Measurements from ENCODE around the gene AP1B1.
"Not testable (repeated sequence)": the region's sequence is repeated elsewhere in the genome, so short reads cannot be mapped to it uniquely, and the experiment has no call there.

AP1B1 gene

GRCh38 chr22:29387921-29388758, at the start of gene AP1B1:
Gene AP1B1, minus strand, starts transcription at chr22:29388570. Its CDS starts 21,327 bp downstream, at chr22:29367243.
- peak; percentile 84 for DNase-seq

DNA sequence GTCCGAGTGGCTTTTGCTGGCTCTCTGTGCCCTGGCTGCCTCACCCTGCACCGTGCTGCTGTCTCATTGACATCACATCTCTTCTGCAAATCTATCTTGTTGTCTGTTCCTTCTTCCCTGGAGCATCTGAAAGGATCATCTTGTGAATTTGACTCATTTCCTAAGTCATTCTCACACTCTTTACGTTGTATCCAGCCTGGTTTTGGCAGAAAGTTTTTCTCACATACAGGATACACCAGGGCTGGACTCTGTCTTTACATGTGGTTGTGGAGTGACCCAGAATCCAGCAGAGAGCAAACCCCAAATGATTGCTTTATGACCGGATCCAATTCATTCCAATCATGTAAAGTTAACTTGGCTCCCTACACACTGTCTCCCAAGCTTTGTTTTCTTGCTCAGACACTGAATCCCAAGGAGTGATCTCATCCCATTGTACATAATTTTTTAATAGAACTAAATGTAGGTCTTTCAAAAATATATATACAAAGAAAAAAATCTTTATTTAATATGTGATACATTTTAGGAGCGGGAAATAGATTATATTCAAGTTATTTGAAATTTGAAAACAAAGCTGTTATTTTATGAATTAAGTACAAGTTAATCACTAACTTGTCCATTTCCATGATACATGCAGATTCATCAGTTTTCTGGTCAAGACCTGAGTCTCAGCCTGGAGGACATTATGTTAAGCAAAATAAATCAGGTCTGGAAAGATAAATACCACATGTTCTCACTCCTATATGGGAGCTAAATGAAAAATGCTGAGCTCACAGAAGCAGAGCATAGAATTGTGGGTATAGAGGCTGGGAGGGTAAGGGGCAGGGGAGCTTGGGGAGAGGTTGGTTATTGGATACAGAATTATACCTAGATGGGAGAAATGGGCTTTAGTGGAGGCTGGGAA, 47.1 kb upstream of the AP1B1 start:
- DNase-seq = no peak

DNA sequence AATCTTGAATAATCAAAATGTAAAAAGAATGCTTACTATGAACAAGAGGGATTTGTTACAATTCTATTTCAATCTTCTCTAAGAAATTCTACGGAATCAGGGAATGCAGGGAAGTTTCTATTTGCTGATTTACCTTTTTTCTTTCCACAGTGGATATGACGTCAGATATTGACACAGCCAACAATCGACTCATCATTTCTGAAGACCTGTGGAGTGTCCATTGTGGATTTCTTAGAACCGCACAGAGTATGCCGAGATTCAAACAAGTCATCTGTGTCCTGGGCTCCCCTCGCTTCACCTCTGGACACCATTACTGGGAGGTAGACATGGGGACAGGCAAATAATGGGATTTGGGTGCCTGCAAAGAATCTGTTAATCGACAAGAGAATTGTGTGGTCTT, 45.9 kb upstream of the AP1B1 start:
- DNase-seq = no peak

DNA sequence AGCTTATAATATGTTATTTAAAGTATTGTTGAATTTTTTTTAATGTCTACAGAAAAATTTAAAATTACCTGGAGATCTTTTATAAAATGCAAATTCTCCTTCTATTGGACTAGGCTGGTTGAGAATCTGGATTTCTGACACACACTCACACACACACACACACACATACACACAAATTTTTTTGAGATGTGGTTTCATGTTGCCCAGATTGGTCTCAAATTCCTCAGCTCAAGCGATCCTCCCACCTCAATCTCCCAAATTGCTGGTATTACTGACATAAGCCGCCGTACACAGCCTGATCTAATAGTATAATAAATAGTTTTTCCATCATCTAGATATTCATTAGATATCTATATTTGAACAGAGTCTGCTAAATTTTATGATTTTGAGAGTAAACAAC, 45.5 kb upstream of the AP1B1 start:
- no peak for DNase-seq

DNA sequence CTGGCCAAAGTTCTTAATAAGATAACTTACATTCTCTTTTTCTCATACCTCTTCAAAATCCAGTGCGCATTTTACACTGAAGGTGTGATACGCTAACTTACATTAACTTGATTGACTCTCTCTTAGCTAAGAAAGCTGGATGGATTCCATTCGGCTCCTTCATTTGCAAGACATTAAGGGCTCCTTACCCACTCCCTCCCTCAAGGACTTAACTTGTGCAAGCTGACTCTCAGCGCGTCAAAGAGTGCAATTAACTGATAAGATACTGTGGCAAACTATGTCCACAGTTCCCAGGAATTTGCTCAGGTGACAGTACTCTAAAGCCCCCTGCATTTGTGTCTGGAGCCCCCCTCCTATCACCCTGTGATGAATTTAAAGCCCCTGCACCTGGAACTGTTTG, 43.6 kb upstream of the AP1B1 start:
- DNase-seq = no peak

GRCh38 chr22:29427176-29427760, 38.9 kb upstream of the AP1B1 start:
- DNase-seq = no peak

GRCh38 chr22:29426476-29426875, 38.1 kb upstream of the AP1B1 start:
- no peak for DNase-seq

DNA sequence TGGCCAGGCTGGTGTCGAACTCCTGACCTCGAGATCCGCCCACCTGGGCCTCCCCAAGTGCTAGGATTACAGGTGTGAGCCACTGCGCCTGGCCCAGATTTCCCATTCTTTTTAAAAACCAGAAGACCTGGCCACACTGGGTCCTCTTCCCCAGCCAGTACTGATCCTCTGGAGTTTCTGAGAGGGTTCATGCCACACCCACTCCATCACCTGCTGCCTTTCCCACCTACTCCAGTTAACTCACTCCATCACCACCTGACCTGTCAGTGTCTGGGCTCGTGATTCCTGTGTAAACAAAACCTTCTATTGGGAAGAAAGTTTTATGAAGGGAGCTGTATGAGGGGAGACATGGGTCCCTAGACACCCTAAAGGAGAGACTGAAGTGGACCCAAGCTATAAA, 30.3 kb upstream of the AP1B1 start:
- not testable (repeated sequence) for DNase-seq

GRCh38 chr22:29414951-29415591, 26.7 kb upstream of the AP1B1 start:
- not testable (repeated sequence) for DNase-seq

DNA sequence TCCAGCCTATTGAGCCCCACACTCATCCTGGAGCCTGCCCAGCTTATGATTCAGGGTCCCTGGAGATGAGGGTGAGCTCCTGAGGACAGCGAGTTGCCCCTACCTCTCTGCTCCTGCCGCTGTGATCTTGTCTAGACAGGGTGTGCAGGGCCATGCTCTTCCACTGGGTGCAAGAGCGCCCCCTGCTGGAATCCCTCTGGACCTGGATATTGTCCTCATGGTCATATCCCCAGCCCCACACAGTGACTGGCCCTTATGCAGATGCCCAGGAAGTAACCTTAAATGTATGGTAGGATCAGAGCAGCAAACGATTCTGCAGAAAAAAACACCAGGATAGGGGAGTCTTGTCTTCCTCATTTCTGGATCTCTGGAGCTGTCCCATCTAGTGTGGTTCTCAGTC, 24.4 kb upstream of the AP1B1 start:
- not testable (repeated sequence) for DNase-seq

- not testable (repeated sequence) for DNase-seq
These were observed 23.3 kb upstream of the AP1B1 start for GRCh38 chr22:29411569-29412211.

- no peak for DNase-seq
These were observed 20.6 kb upstream of the AP1B1 start for GRCh38 chr22:29408940-29409339.

DNA sequence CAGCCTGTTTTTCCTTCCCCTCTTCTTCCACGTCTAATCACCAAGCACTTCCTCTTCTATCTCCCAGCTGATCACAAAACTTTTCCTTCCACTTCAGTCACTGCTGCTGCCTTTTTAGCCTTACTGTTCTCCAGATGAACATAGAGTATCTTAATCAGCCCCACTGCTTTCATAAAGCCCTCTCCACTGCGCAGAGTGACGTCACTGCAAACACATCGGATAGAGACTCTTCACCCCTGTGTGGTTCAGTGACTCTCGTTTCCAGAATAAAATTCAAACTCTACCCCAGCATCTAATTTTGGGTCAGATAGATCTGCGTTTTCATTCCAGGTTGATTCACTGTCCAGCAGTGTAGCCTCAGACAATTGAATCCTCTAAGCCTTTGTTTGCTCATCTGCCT, 13.2 kb upstream of the AP1B1 start:
- DNase-seq = not testable (repeated sequence)

- DNase-seq = no peak
These were observed 12.2 kb upstream of the AP1B1 start for GRCh38 chr22:29400576-29400975.

- no peak for DNase-seq
These were observed 9.4 kb upstream of the AP1B1 start for GRCh38 chr22:29397791-29398190.

- peak; percentile 47 for DNase-seq
These were observed 7.8 kb upstream of the AP1B1 start for GRCh38 chr22:29396126-29396525.

GRCh38 chr22:29394931-29395581, 6.7 kb upstream of the AP1B1 start:
- DNase-seq = peak; percentile 58

GRCh38 chr22:29393019-29393608, 4.7 kb upstream of the AP1B1 start:
- no peak for DNase-seq

DNA sequence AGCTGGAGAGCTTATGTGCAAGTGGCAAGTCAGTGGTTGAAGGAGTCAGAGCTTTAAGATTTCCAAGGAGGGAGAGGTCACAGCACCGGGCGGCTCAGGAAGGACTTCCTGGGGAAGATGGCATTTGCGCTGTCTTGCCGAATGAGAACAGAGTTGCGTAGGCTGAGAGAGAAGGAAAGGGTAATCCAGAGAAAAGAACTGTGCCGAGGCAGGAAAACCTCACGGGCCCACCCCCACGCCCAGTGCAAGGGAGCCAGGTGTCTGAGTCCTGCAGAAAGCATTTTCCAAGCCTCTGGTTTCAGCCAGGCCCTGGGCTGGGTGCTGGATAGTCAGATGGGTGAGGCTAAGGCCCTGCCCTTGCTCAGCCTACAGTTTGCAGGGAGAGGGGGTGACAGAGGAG, 3.2 kb upstream of the AP1B1 start:
- DNase-seq = no peak

DNA sequence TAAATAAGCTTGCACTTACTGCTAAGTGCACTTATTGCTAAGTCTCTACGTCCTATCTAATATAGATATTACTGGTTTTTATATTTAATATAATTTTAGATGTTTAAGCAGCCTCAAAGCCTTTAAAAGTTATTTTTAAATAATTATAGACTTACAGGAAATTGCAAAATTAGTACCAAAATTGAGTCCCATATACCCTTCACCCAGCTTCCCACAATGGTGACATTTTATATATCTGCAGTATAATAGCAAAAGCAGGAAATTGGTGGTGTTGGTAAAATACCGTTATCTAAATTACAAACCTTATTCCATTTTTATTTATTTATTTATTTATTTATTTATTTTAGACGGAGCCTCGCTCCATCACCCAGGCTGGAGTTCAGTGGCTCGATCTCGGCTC, 1.9 kb upstream of the AP1B1 start:
- DNase-seq = no peak

DNA sequence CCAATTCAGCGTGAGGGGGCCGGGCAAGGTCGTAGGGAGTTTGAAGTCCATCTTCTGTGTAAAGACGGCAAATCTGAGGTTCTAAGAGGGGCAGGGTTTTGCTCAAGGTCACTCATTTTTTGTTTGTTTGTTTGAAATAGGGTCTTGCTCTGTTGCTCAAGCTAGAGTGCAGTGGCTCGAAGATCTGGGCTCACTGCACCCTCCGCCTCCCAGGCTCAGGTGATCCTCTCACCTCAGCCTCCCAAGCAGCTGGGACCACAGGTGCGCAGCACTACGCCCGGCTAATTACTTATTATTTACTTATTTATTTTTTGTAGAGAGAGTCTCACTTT, 355 bp upstream of the AP1B1 start:
- no peak for DNase-seq

DNA sequence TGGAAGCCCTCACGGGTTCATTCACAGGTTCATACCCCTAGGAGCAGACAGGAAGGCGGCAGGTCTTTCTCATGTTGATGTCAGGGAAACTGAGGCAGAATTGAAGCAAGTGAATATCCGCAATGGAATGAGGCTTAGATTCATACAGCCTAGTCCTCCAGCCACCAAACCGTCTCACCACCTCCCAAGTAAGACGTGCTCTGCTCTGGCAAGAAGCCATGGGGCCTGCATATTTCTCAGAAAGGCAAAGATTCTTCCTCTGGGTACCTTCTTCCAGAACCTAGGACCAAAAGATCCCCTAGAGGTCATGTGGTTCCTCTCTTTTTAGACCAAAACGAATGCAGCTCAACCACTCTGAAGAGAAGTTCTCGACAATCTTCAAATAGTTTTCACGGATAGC, 1.7 kb downstream of the AP1B1 start:
- no peak for DNase-seq
